ENCODE results near the gene PRRX2.

GRCh38 chr9:129661029-129661428 lies 4.4 kb upstream of the PRRX2 start:
- TF ChIP-seq, protein P1, sequence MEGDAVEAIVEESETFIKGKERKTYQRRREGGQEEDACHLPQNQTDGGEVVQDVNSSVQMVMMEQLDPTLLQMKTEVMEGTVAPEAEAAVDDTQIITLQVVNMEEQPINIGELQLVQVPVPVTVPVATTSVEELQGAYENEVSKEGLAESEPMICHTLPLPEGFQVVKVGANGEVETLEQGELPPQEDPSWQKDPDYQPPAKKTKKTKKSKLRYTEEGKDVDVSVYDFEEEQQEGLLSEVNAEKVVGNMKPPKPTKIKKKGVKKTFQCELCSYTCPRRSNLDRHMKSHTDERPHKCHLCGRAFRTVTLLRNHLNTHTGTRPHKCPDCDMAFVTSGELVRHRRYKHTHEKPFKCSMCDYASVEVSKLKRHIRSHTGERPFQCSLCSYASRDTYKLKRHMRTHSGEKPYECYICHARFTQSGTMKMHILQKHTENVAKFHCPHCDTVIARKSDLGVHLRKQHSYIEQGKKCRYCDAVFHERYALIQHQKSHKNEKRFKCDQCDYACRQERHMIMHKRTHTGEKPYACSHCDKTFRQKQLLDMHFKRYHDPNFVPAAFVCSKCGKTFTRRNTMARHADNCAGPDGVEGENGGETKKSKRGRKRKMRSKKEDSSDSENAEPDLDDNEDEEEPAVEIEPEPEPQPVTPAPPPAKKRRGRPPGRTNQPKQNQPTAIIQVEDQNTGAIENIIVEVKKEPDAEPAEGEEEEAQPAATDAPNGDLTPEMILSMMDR (IDR thresholded peaks at IDR 0.05; ENCODE audit: poor library complexity), result no peak
- TF ChIP-seq EZH2phosphoT487 (IDR thresholded peaks at IDR 0.05; ENCODE audit: low read depth, severe bottlenecking, unreplicated experiment) (no peak), EZH2 (IDR thresholded peaks at IDR 0.05; ENCODE audit: borderline replicate concordance) (no peak)
